ENCODE results near the gene OR2J1.
"Not testable (repeated sequence)": the region's sequence is repeated elsewhere in the genome, so short reads cannot be mapped to it uniquely, and the experiment has no call there.

OR2J1 gene

DNA sequence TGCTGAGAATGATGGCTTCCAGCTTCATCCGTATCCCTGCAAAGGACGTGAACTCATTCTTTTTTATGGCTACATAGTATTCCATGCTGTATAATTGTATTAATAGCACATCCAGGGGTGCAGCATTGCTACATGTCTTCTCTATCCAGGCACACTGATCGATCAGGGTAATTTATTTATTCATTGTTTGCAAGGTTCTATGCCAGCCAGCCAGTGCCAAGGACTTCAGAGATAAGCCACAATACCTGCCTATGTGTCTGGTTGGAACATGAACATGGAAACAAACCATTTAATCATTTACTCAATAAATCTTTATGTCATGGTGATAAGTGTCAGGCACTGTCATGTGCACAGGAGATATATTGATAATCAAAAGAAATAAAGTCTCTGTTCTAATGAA, 6.3 kb upstream of the OR2J1 start:
- H3K27ac ChIP-seq: no peak overlapping the region
- no peak for TF ChIP-seq CTCF (IDR thresholded peaks at IDR 0.05)
- no peak for TF ChIP-seq ZFX (IDR thresholded peaks at IDR 0.05; ENCODE audit: borderline replicate concordance)

GRCh38 chr6:29097803-29098202, 1.5 kb upstream of the OR2J1 start:
- H3K27ac ChIP-seq: no peak overlapping the region
- TF ChIP-seq ZFX (IDR thresholded peaks at IDR 0.05; ENCODE audit: borderline replicate concordance) (no peak), CTCF (IDR thresholded peaks at IDR 0.05) (no peak)

DNA sequence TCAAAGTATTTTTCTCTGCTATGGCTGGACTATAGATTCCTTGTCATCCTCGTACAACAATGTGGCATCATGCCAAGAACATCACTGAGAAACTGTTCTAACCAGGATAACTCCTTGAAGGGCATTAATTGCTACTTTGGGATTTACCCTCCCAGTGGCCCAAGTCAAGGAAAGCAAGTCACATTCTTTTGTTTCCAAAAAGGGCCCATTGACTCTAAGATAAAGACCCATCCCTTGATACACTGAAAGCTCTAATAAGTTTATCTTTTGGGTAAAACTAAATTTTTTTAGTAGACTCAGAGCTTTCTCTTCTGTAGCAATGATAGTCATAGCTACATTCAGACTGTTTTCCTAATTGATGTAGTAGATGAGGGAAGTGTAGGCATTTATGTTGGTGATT, 8.5 kb downstream of the OR2J1 start, which contains the start of gene OR2J3:
Gene OR2J3 (plus strand): TSS at position 301 of the 400 bp plus-strand sequence. CDS start 3,833 bp downstream, outside the sequence.
- no peak for TF ChIP-seq ZFX (IDR thresholded peaks at IDR 0.05; ENCODE audit: borderline replicate concordance)
- no peak for TF ChIP-seq CTCF (IDR thresholded peaks at IDR 0.05)
- H3K27ac ChIP-seq: no peak within 1 kb of the TSS

- no peak overlapping the region for H3K27ac ChIP-seq
- TF ChIP-seq ZFX (IDR thresholded peaks at IDR 0.05; ENCODE audit: borderline replicate concordance): no peak
- TF ChIP-seq CTCF (IDR thresholded peaks at IDR 0.05): no peak
Observed at GRCh38 chr6:29112135-29112534, 12.8 kb downstream of the OR2J1 start.

GRCh38 chr6:29114964-29115363, 15.7 kb downstream of the OR2J1 start:
- H3K27ac ChIP-seq: not testable (repeated sequence)

DNA sequence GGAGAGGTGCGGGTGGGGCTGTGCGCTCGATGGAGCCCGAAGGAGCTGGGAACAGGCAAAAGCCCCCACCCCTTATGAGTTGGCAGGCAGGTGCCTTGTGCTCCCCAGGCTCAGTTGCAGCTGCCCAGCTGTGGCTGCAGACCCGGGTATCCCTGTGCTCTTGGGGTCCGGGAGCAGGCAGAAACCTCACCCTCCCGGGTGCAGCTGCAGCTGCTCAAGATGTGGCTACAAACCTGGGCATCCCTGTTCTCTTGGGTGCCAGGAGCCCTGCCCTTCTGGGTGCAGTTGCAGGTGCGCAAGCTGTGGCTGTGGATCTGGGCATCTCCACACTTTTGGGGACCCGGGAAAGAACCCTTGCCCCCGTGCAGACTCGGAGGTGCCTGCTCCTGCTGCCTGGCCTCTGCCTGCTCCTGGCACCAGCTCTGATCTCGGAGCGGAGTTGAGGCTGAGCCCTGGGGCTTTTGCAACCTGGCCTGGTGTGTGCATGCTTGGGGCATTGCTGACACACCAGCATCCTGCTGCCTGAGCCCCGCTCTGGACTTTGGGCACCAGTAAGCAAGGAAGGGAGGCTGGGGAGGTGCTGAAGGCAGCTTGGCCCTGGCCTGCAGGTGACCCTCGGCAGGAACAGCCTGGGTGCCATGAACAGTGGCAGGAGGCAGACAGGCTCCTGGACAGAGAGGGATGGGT, 30.2 kb downstream of the OR2J1 start:
- no peak overlapping the region for H3K27ac ChIP-seq
- TF ChIP-seq ZFX (IDR thresholded peaks at IDR 0.05; ENCODE audit: borderline replicate concordance): no peak
- TF ChIP-seq CTCF (IDR thresholded peaks at IDR 0.05): no peak

- no peak for TF ChIP-seq ZFX (IDR thresholded peaks at IDR 0.05; ENCODE audit: borderline replicate concordance)
- TF ChIP-seq CTCF (IDR thresholded peaks at IDR 0.05): no peak
Observed at GRCh38 chr6:29130644-29131043, 31.4 kb downstream of the OR2J1 start.

DNA sequence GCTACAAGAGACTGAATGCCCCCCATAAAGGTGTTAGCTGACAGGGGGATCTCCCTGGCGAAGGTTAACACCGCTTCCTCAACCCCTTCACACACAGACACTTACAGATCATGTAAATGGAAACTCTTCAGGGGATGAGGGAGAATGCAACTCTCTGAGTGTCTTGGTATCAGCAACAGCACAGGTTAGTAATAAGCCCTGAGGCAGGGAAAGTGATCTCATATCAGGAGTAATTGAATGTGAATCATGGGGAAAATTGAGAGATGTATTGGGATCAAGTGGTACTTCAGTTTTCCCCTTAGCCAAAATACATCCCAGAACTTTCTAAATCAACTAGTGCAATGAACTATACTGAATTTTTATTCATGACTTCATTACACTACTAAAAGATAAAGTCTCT, 32.4 kb downstream of the OR2J1 start:
- H3K27ac ChIP-seq: no peak overlapping the region

More at GRCh38 chr6:29130644-29131043, 31.4 kb downstream of the OR2J1 start:
- no peak overlapping the region for H3K27ac ChIP-seq

More for the DNA sequence above, 32.4 kb downstream of the OR2J1 start:
- TF ChIP-seq CTCF (IDR thresholded peaks at IDR 0.05): no peak
- TF ChIP-seq ZFX (IDR thresholded peaks at IDR 0.05; ENCODE audit: borderline replicate concordance): no peak

Measured in 22Rv1 (cell line).